K562 (cell line): ENCODE data around the gene TMEM204.

ENCODE experiments used
- ARID4B ChIP-seq: sonication (generic); formaldehyde crosslinking; IDR thresholded peaks from 2 replicates; pipeline ENCODE4 v1.8.0; 2022; ENCODE audit warnings: mild to moderate bottlenecking, missing genetic modification reagents
- BRCA1 ChIP-seq, 2 experiments: fragments of 450-650 bp in 1 of 2; sonication (generic) in 1 of 2; formaldehyde crosslinking in 1 of 2; IDR thresholded peaks; 2 replicates each; pipeline versions ENCODE4 v1.5.0 to v1.6.1; 2017 to 2020; ENCODE audit warnings: mild to moderate bottlenecking in 1 of 2, missing genetic modification reagents in 1 of 2
- CC2D1A ChIP-seq: fragments of 450-650 bp; IDR thresholded peaks from 2 replicates; pipeline ENCODE4 v1.6.1; 2017; ENCODE audit warnings: mild to moderate bottlenecking
- CEBPB ChIP-seq: fragments of 450-650 bp; IDR thresholded peaks from 2 replicates; pipeline ENCODE4 v1.6.1; 2016; ENCODE audit warnings: missing genetic modification characterization, missing compliant biosample characterization
- CTCF ChIP-seq, 3 experiments: IDR thresholded peaks in 2 of 3; conservative IDR thresholded peaks in 1 of 3; 2 replicates each; pipeline ENCODE4 v1.5.1; 2011 to 2012; ENCODE audit warnings: low read length in 3 of 3, mild to moderate bottlenecking in 3 of 3, control low read depth in 2 of 3, improper control_type of control experiment in 1 of 3, inconsistent platforms in 1 of 3, low read depth in 1 of 3, mixed read lengths in 1 of 3, moderate library complexity in 1 of 3; ENCODE audit not compliant: insufficient read depth in 2 of 3
- EZH2 ChIP-seq: IDR thresholded peaks from 2 replicates; pipeline ENCODE4 v1.6.1; 2012; ENCODE audit warnings: low read depth, mild to moderate bottlenecking, inconsistent platforms, low read length, borderline replicate concordance
- HMBOX1 ChIP-seq: sonication (generic); IDR thresholded peaks from 2 replicates; pipeline ENCODE4 v1.6.1; 2016
- MYC ChIP-seq, 2 experiments: fragments of 250-450 bp in 1 of 2; sonication (Bioruptor Pico) in 1 of 2; IDR thresholded peaks; 2 replicates each; pipeline versions ENCODE4 v1.5.1 to v1.6.1; 2012 to 2021; ENCODE audit warnings: low read depth in 2 of 2, borderline replicate concordance in 1 of 2, improper control_type of control experiment in 1 of 2, low read length in 1 of 2, mild to moderate bottlenecking in 1 of 2, moderate library complexity in 1 of 2
- POLR2AphosphoS2 ChIP-seq: IDR thresholded peaks from 2 replicates; pipeline ENCODE4 v1.6.1; 2012; ENCODE audit warnings: low read length, improper control_type of control experiment
- TRIM28 ChIP-seq: fragments of 450-650 bp; IDR thresholded peaks from 2 replicates; pipeline ENCODE4 v1.6.1; 2017
- ZNF24 ChIP-seq: fragments of 450-650 bp; IDR thresholded peaks from 2 replicates; pipeline ENCODE4 v1.6.1; 2016

DNA sequence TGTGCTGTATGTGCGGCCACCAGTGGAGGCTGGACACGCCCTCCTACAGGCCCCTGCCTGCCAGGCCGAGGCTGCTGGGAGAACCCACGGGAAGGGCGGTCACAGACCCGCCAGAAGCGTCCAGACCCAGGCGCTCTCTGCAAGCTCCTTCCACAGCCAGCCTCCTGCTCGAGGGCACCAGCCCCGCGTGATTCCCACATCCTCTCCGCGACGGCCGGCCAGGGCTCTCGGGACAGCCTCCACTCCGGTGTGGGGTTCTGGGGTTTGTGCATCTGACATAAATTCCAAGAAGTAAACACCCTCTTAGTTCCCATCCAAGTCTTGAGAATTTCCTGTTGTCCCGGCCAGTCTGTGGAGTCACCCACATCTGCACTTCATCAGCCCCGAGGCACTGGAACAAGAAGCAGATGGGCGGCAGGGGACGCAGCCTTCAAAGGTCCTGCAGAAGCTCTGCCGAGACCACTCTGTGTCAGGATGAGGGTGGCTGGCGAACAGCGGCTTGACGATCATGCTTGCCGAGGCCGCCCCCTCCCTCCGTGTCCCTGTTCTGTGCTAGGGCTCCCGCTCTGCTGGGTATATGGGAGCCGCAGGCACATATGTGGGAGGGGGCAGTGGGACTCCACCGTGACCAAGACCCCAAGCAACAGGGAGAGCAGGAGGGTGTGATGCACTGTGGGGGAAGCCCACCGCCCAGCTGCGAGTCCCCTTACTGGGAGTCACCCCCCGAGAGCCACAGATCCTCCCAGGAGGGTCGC is 2.4 kb upstream of the TMEM204 start:
- TF ChIP-seq MYC (IDR thresholded peaks at IDR 0.05; ENCODE audit: low read depth, low read length) (no peak), MYC (CRISPR knock-in tag; IDR thresholded peaks at IDR 0.05; ENCODE audit: borderline replicate concordance, low read depth) (no peak), ARID4B (CRISPR knock-in tag) (no peak), BRCA1 (IDR thresholded peaks at IDR 0.05) (no peak), BRCA1 (CRISPR knock-in tag; IDR thresholded peaks at IDR 0.05) (no peak), POLR2AphosphoS2 (no peak), EZH2 (no peak), CEBPB (tag) (no peak), CC2D1A (no peak), HMBOX1 (no peak), ZNF24 (no peak), TRIM28 (no peak), CTCF (IDR thresholded peaks at IDR 0.05 in 2 of 3, conservative IDR thresholded peaks at IDR 0.05 in 1 of 3; ENCODE audit: insufficient read depth in 2 of 3, low read depth in 1 of 3, low read length in 3 of 3) (no peak)
